NCI-H748 (cell line): ENCODE results near the gene CCL26.
"Not testable (repeated sequence)": the region's sequence is repeated elsewhere in the genome, so short reads cannot be mapped to it uniquely, and the experiment has no call there.

Experiments used
- DNase-seq: peaks from one replicate; lab custom pipeline; 2025; ENCODE audit not compliant: unreplicated experiment; lab: John Stamatoyannopoulos, UW

CCL26 gene

DNA sequence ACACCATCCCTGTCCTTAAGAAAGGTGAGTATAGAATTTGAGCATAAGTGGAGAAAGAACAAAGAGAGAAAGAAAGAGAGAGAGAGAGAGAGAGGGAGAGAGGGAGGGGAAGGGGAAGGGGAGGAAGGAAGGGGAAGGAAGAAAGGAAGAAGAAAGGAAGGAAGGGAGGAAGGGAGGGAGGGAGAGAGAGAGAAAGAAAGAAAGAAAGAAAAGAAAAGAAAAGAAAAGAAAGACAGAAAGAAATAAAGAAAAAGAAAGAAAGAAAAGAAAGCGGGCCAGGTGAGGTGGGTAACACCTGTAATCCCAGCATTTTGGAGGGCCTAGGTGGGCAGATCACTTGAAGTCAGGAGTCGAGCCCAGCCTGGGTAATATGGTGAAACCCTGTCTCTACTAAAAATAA lies 21.7 kb upstream of the CCL26 start:
- no peak for DNase-seq

DNA sequence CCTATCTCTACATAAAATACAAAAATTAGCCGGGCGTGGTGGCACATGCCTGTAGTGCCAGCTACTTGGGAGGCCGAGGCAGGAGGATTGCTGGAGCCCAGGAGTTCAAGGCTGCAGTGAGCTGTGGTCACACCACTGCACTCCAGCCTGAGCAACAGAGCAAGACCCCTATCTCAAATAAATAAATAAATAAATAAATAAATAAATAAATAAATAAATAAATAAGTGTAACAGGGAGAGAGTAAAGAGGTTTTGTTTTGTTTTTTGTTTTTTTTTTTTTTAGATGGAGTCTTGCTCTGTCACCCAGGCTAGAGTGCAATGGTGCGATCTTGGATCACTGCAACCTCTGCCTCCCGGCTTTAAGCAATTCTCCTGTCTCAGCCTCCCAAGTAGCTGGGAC lies 20.6 kb upstream of the CCL26 start:
- DNase-seq = not testable (repeated sequence)

DNA sequence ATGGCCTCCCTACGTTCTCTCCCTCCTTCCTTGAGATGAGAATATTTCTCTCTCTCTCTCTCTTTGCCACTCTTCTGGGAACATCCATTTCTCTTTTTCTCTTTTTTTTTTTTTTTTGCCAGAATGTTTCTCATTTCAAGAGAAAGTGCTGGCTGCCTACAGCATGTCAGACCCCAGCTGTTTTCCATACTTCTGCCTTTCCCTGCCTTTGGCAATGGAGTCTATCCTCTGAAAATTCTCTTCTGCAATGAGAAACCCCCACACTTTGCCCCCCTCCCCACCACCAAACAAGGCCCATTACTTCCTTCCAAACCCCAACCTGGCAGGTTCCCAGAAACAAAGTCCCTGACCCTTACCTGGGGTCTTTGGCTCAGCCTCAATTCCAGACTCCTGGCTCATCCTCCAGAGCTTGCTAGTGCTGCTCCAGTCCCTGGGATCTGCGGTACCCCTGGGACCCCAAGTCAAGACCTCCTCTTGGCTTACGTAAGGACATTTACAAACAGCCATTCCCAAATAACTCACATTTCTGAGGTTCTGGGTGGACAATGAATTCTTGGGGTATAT lies 17.4 kb upstream of the CCL26 start:
- DNase-seq = no peak

DNA sequence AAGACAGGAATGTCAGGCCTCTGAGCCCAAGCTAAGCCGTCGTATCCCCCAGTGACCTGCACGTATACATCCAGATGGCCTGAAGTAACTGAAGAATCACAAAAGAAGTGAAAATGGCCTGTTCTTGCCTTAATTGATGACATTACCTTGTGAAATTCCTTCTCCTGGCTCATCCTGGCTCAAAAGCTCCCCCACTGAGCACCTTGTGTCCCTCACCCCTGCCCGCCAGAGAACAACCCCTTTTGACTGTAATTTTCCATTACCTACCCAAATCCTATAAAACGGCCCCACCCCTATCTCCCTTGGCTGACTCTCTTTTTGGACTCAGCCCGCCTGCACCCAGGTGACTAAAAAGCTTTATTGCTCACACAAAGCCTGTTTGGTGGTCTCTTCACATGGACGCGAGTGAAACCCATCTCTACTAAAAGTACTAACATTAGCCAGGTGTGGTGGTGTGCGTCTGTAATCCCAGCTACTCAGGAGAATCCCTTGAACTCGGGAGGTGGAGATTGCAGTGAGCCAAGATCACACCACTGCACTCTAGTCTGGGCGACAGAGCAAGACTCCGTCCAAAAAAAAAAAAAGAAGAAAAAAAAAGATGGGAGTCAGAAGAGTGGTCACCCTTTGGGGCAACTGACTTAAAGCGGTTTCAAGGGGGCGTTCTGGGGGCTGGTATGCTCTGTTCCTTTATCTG lies 16.3 kb upstream of the CCL26 start:
- DNase-seq = not testable (repeated sequence)

DNA sequence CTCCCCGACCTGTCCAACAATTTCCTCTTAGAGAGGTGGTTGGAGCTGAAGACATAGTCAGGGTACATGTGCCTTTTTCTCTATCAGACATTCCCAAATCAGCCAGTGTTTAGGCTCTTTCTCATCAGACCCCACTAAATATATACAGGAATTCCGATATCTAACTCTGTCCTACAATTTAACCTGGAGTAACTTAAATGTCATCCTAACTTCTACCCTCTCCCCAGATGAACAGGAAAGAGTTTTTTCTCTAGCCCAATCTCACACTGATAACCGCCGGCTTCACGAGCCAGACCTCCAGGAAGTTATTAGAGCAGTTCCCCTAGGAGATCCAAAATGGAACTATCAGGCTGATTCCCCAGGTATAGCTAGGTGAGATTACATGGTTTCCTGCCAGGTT lies 11.0 kb upstream of the CCL26 start:
- not testable (repeated sequence) for DNase-seq

DNA sequence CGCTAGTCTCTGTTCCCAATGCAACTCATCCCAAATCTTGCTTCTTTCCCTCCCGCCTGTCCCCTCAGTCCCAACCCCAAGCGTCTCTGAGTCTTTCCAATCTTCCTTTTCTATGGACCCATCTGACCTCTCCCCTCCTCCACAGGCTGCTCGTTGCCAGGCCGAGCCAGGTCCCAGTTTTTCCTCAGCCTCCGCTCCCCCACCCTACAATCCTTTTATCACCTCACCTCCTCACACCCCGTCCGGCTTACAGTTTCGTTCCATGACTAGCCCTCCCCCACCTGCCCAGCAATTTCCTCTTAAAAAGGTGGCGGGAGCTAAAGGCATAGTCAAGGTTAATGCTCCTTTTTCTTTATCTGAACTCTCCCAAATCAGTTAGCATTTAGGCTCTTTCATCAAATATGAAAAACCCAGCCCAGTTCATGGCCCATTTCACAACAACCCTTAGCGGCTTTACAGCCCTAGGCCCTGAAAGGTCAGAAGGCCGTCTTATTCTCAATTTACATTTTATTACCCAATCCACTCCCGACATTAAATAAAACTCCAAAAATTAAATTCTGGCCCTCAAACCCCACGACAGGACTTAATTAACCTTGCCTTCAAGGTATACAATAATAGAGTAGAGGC lies 8.7 kb upstream of the CCL26 start:
- DNase-seq = not testable (repeated sequence)

DNA sequence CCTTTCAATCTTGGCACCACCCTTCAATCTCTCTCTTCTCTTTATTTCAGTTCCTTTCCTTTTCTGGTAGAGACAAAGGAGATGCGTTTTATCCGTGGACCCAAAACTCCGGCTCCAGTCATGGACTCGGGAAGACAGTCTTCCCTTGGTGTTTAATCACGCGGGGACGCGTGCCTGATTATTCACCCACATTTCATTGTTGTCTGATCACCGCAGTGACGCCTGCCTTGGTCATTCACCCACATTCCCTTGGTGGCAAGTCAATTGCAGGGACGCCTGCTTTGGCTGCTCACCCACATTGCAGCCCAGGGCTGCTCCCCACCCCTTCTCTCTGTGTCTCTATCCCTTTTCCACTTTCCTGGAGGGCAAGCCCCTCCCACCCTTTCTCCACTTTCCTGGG lies 7.5 kb upstream of the CCL26 start:
- DNase-seq = not testable (repeated sequence)

DNA sequence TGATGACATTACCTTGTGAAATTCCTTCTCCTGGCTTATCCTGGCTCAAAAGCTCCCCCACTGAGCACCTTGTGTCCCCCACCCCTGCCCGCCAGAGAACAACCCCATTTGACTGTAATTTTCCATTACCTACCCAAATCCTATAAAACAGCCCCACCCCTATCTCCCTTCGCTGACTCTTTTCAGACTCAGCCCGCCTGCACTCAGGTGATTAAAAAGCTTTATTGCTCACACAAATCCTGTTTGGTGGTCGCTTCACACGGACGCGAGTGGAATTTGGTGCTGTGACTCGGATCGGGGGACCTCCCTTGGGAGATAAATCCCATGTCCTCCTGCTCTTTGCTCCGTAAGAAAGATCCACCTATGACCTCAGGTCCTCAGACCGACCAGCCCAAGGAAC lies 7.0 kb upstream of the CCL26 start:
- DNase-seq = not testable (repeated sequence)

DNA sequence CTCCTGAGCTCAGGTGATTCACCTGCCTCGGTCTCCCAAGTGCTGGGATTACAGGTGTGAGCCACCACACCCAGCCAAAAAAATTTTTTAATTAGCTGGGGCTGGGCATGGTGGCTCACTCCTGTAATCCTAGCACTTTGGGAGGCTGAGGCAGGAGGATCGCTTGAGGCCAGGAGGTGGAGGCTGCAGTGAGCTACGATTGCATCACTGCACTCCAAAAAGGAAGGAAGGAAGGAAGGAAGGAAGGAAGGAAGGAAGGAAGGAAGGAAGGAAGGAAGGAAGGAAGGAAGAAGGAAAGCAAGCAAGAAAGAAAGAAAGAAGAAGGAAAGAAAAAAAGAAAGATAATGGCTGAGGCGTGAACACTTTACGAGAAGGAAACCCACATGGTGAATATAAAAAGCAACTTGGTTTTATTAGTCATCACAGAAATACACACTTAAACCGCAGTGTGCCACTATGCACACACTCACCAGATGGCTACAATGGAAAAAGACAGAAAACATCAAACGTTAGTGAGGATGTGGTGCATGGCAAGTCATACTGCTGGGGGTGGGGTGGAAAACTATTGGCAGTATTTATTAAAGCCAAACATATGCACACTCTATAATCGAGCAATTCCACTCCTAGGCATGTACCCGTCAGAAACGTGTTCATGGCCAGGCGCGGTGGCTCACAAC lies 4.4 kb upstream of the CCL26 start:
- no peak for DNase-seq

DNA sequence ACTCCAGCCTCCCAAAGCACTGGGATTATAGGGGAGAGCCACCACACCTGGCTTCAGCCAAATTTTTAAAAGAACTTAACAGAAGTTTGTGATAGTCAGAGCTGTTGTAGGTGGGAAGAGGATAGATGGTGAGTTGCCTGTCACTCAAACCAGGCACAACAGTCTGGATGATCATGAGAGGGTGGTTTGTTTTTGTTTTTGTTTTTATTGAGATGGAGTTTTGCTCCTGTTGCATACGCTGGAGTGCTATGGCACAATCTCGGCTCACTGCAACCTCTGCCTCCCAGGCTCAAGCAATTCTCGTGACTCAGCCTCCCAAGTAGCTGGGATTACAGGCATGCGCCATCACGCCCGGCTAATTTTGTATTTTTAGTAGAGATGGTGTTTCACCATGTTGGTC lies 1.9 kb upstream of the CCL26 start:
- DNase-seq = not testable (repeated sequence)

DNA sequence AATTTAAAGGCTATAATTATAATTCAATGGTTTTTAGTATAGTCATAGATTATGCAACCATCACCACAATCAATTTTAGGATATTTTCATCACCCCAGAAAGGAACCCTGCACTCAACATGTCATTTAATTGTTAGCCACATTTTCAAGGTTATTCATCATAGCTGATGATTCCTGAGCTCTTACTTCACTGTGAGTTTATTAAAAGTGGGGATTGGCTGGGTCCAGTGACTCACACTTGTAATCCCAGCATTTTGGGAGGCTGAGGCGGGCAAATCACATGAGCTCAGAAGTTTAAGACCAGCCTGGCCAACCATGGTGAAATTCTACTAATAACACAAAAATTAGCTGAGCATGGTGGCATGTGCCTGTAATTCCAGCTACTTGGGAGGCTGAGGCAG lies 787 bp downstream of the CCL26 start:
- no peak for DNase-seq

DNA sequence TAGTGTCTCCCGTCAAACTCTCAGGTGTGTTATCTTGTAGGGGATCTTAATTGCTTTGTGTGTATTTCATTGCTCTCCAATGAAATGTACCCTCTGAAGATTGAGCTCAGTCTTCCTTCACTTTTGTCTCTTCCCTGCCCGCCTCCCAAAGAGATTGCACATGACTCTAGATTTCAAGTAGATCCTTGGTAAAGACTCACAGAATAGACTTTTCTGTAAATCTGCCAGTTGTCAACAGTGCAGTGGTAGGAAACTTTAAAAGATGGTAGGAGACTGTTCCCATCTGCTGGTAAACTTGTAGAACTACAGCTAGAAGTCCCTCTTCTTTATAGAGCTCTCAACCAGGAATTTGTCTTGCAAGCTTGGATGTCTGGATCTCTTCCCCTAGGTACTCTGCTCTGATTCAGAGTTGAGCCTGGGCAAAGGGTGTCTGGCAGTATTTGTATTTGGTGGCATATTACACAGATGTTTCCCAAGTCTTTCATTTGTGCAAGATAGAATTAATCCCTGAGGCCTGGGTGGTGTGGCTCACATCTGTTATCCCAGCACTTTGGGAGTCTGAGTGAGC lies 9.6 kb downstream of the CCL26 start:
- DNase-seq = peak; percentile 52

DNA sequence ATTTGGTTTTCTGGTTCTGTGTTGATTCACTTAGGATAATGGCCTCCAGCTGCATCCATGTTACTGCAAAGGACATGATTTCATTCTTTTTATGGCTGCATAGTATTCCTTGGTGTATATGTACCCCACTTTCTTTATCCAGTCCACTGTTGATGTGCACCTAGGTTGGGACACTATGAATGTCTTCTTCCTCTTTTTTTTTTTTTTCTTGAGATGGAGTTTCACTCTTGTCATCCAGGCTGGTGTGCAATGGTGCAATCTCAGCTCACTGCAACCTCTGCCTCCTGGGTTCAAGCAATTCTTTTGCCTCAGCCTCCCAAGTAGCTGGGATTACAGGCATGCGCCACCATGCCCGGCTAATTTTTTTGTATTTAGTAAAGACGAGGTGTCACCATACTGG lies 10.2 kb downstream of the CCL26 start:
- DNase-seq = not testable (repeated sequence)

DNA sequence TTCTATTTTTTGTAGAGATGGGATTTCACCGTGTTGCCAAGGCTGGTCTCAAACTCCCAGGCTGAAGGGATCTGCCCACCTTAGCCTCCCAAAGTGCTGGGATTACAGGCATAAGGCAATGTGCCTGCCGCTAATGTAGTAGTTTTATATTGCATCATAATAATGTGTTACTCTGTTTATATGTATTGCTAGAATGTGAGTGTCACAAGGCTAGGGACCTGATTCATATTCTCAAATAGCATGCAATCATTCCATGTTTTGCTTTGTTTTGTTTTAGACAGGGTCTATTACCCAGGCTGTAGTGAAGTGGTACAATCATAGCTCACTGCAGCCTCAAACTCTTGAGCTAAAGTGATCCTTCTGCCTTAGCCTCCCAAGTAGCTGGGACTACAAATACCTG lies 13.5 kb downstream of the CCL26 start:
- no peak for DNase-seq

DNA sequence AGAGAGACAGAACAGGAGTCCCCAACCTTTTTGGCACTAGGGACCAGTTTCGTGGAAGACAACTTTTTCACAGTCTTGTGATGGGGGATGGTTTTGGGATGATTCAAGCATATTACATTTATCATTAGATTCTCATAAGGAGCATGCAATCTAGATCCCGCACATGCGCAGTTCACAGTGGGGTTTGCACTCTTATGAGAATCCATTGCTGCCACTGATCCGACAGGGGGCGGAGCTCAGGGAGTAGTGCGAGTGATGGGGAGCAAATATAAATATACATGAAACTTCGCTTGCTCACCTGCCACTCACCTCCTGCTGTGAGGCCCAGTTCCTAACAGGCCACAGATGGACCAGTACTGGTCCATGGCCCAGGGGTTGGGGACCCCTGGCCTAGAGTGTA lies 14.2 kb downstream of the CCL26 start:
- no peak for DNase-seq

DNA sequence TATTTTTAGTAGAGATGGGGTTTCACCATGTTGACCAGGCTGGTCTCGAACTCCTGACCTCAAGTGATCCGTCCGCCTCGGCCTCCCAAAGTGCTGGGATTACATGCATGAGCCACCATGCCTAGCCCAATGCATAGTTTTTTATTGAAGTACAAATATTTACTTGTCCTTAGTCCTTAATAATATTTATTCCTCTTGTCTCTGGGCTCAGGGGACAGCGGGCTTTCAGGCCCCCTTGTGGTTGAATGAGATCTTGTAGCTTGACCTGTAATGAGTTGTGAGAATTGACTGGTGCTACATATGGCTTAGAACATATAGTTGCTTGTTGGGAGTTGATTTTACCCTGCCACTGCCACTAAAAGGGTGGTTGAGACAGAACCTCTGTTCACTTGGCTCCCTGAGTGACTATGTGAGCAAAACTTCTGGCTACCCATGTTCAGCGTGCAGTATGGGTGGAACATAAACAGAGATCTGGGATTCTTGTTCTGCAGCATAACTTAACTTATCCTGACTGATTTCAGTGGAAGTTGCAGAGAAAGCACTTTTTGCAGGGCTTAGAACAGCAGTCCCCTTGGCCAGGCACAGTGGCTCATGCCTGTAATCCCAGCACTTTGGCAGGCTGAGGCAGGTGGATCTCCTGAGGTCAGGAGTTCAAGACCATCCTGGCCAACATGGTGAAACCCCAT lies 14.9 kb downstream of the CCL26 start:
- peak; percentile 53 for DNase-seq

DNA sequence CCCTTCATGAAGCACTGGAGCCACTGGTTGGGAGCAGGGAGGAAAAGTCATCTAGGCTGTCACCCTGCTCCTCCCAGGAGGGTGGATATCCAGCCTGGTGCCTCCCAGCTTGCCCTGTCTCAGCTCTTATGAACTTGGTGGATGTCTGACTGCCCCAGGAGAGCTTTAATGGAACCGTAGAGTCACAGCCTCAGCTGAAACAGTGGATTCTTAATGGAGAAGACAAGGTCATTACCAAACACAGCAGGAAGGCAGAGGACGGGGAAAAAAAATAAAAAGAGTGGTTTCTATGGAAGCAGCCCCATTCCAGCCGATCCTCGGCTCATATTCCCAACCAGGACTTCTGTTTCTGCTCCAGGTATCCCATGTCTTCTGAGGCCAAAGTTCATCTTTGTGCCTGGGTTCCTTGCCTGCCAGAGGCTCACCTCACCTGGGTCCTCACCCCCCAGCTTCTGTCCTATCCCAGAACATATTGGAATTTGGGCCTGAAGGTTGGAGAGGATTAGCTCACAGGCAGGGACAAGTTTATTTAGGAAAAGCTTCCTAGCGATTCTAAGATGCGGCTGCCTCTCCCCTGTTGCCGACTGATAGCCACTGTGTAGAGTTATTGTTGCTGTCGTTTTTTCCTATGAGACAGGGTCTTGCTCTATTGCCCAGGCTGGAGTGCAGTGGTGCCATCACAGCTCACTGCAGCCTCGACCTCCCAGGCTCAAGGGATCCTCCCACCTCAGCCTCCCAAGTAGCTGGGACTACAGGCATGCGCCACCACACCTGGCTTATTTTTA lies 15.6 kb downstream of the CCL26 start:
- DNase-seq = no peak

DNA sequence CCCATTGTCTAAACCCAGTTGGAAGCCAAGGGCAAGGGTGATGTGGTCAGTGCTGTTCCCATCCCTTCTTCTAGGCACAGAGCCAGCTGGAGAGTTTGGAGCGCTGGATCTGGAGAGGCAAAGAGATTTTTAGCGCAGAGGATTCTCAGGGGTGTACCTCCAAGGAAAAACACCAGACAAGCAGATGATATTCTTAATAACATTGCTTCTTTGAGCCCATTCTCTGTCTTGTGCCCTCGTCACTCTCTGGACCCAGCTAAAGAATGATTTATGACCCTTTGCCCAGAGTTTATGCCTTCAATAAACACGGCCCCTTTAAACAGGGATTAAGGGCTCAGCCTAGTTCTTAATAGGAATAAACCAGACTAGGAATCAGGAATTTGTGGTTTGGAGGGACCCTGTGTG lies 28.6 kb downstream of the CCL26 start:
- no peak for DNase-seq

DNA sequence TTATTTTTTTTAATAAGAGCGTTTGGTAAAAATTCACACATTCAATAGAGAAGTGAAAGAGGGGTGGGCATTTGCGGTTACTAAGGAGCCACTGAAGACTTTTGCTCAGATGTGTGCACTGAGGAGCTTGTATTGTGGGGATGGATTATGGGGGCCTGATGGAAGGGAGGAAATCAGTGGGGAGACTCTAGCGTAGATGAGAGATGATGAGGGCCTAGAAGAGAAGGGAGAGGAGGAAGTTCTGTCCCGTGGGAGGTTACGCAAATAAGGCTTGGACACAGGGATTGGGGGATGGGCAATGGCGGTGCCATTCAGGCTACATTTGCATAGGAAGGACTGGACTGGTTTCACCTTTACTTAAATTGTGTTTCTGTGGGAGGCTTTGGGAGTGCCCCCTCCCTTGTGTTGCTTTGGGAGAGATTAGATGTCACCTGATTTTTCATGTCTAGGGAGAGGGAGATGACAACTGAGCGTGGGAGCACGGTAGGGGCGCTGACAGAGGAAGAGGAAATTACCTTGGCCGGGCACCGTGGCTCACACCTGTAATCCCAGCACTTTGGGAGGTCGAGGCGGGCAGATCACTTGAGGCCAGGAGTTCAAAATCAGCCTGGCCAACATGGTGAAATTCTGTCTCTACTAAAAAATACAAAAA lies 31.0 kb downstream of the CCL26 start:
- no peak for DNase-seq
